ENCODE results near the gene CYP24A1. TPM values are rescaled to one million over a fixed set of nuclear protein-coding genes. Genes with fewer than 3 reads are reported as not detected.

The CYP24A1 gene
- total and polyA plus RNA-seq, 2 donors (not counting 1 experiment from before 2014, with no cell fraction given) = not detected

DNA sequence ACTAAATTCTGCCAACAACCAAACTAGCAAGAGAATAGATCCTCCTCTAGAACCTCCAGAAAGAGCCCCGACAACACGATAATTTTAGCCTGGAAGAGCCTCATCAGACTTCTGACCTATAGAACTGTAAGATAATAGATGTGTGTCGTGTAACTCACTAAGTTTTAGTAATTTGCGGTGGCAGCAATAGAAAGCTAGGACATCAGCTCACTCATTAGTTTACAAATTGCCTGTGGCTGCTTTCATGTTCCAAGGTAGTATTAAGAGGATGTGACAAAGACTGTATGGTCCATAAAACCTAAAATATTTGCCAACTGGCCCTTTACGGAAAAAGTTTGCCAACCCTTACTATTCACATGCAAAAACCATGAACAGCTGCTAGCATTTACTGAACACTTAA, 17.3 kb downstream of the CYP24A1 start:
- intact Hi-C loops (cut with micrococcal nuclease) = no loop called here
- Mint-ChIP-seq H3K9me3 (ENCODE audit: insufficient read depth) (no peaks in the 10 kb centered on the region), H3K4me3 (no peak overlapping the region), H3K27ac (no peak overlapping the region), H3K27me3 (peaks cover 23% of the 10 kb centered on the region), H3K4me1 (no peaks in the 10 kb centered on the region)
- Histone ChIP-seq H3K4me3 (ENCODE audit: control extremely low read depth in 1 of 5, extremely low read depth in 1 of 5, insufficient read depth in 1 of 5, low read depth in 2 of 5, low read length in 4 of 5) (no peak overlapping the region), H3K9me3 (ENCODE audit: control extremely low read depth in 1 of 3, control insufficient read depth in 2 of 3, insufficient read depth in 1 of 3, low read length in 2 of 3) (no peaks in the 10 kb centered on the region), H2AFZ (ENCODE audit: insufficient read depth, low read depth, low read length, poor library complexity, severe bottlenecking) (no peak overlapping the region), H3K27ac (ENCODE audit: low read length in 2 of 2) (no peak overlapping the region), H3K36me3 (replicated peaks in 1 of 2; ENCODE audit: control extremely low read depth in 1 of 2, control insufficient read depth in 1 of 2, extremely low read depth in 1 of 2, insufficient read depth in 2 of 2, low read length in 1 of 2) (no peaks in the 10 kb centered on the region), H4K20me1 (ENCODE audit: control insufficient read depth, insufficient read depth, low read length, poor library complexity, severe bottlenecking) (no peaks in the 10 kb centered on the region), H3K4me1 (ENCODE audit: control insufficient read depth in 2 of 2, insufficient read depth in 2 of 2, low read length in 2 of 2) (no peaks in the 10 kb centered on the region), H3K27me3 (replicated peaks in 1 of 4; ENCODE audit: control extremely low read depth in 1 of 4, control insufficient read depth in 3 of 4, insufficient read depth in 4 of 4, low read length in 3 of 4) (peaks cover 0 to 7% (median 0%) of the 10 kb centered on the region in 4 experiments), H3K79me2 (ENCODE audit: control insufficient read depth, insufficient read depth, low read length) (no peaks in the 10 kb centered on the region), H3K9ac (ENCODE audit: low read length) (no peak overlapping the region), H3K4me2 (replicated peaks; ENCODE audit: low read depth, low read length, poor library complexity, severe bottlenecking) (no peak overlapping the region)
- no CpG with 5 or more reads among the region's 5 CpGs for WGBS (ENCODE audit: insufficient coverage)
- POLR2A ChIA-PET = no interaction called here
- ATAC-seq (ENCODE audit: low read depth) (no peak), DNase-seq (no peak)
- CTCF ChIA-PET = no interaction called here
- TF ChIP-seq EZH2 (IDR thresholded peaks at IDR 0.05; ENCODE audit: borderline replicate concordance, insufficient read depth, low read depth, low read length, poor library complexity, severe bottlenecking) (no peak), CTCF (IDR thresholded peaks at IDR 0.05) (no peak)

DNA sequence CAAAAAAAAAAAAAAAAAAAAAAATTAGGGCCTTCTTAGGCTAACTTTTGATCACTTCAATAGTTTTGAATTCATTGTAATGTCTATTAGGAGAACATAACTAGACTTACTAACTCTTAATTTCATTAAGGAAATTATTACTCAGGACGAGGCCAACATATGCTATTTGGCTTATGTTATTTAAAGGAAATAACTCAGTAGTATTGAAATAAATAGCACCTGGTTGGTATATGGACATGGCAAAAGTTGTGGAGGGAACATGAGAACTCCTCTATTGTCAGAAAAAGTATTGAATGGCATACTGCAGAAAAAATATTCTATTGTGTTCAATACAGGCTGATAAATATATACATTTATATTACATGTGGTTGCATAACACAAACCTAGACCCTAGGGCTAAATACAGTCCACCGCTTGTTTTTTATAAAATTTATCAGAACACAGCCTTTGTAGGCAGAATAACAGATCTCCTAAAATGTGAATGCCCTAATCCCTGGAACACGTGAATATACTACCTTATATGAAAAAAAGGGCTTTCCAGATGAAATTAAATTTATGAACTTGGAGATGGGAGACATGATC, 18.0 kb downstream of the CYP24A1 start:
- no peak overlapping the region for H3K27ac ChIP-seq (ENCODE audit: low read length in 2 of 2)
- ChIA-PET CTCF (no interaction called here), POLR2A (no interaction called here)
- no peak for ATAC-seq (ENCODE audit: low read depth)
- WGBS (ENCODE audit: insufficient coverage) = no CpG with 5 or more reads among the region's 3 CpGs
- intact Hi-C loops (cut with micrococcal nuclease) = no loop called here
- H3K4me3 ChIP-seq (ENCODE audit: control extremely low read depth in 1 of 5, extremely low read depth in 1 of 5, insufficient read depth in 1 of 5, low read depth in 2 of 5, low read length in 4 of 5) = no peak overlapping the region
- no peaks in the 10 kb centered on the region for H3K36me3 ChIP-seq (replicated peaks in 1 of 2; ENCODE audit: control extremely low read depth in 1 of 2, control insufficient read depth in 1 of 2, extremely low read depth in 1 of 2, insufficient read depth in 2 of 2, low read length in 1 of 2)
- H3K4me3 Mint-ChIP-seq = no peak overlapping the region
- H2AFZ ChIP-seq (ENCODE audit: insufficient read depth, low read depth, low read length, poor library complexity, severe bottlenecking) = no peak overlapping the region
- H3K9me3 ChIP-seq (ENCODE audit: control extremely low read depth in 1 of 3, control insufficient read depth in 2 of 3, insufficient read depth in 1 of 3, low read length in 2 of 3) = no peaks in the 10 kb centered on the region
- H3K4me1 Mint-ChIP-seq = no peaks in the 10 kb centered on the region
- H3K4me2 ChIP-seq (replicated peaks; ENCODE audit: low read depth, low read length, poor library complexity, severe bottlenecking) = no peak overlapping the region
- H3K9ac ChIP-seq (ENCODE audit: low read length) = no peak overlapping the region
- DNase-seq = no peak
- H3K27me3 ChIP-seq (replicated peaks in 1 of 4; ENCODE audit: control extremely low read depth in 1 of 4, control insufficient read depth in 3 of 4, insufficient read depth in 4 of 4, low read length in 3 of 4) = peaks cover 0 to 5% (median 0%) of the 10 kb centered on the region in 4 experiments
- H3K79me2 ChIP-seq (ENCODE audit: control insufficient read depth, insufficient read depth, low read length) = no peaks in the 10 kb centered on the region
- H4K20me1 ChIP-seq (ENCODE audit: control insufficient read depth, insufficient read depth, low read length, poor library complexity, severe bottlenecking) = no peaks in the 10 kb centered on the region
- H3K27ac Mint-ChIP-seq = no peak overlapping the region
- no peaks in the 10 kb centered on the region for H3K4me1 ChIP-seq (ENCODE audit: control insufficient read depth in 2 of 2, insufficient read depth in 2 of 2, low read length in 2 of 2)
- H3K27me3 Mint-ChIP-seq = peaks cover 19% of the 10 kb centered on the region
- H3K9me3 Mint-ChIP-seq (ENCODE audit: insufficient read depth) = no peaks in the 10 kb centered on the region
- TF ChIP-seq CTCF (IDR thresholded peaks at IDR 0.05) (no peak), EZH2 (IDR thresholded peaks at IDR 0.05; ENCODE audit: borderline replicate concordance, insufficient read depth, low read depth, low read length, poor library complexity, severe bottlenecking) (no peak)

Measured in B cell (primary cell).